K562 (cell line): Measurements from ENCODE around the gene MRPL10. TPM values are rescaled to one million over a fixed set of nuclear protein-coding genes. Genes with fewer than 3 reads are reported as not detected.

Experiments used
- ARID1B ChIP-seq: fragments of 450-650 bp; IDR thresholded peaks from 2 replicates; pipeline ENCODE4 v1.6.1; 2016; ENCODE audit warnings: antibody characterized with exemption, mild to moderate bottlenecking, inconsistent platforms
- EP300 ChIP-seq: IDR thresholded peaks from 2 replicates; pipeline ENCODE4 v1.6.1; 2012; ENCODE audit warnings: low read length, improper control_type of control experiment
- ERF ChIP-seq: fragments of 450-650 bp; formaldehyde crosslinking; IDR thresholded peaks from 2 replicates; pipeline ENCODE4 v1.4.0; 2020; ENCODE audit warnings: mild to moderate bottlenecking, mixed read lengths
- HNRNPH1 ChIP-seq: fragments of 200-400 bp; formaldehyde crosslinking; optimal IDR thresholded peaks from 2 replicates; pipeline ENCODE3; 2017; ENCODE audit warnings: low read depth, mild to moderate bottlenecking, low read length, moderate library complexity
- MEIS2 ChIP-seq: fragments of 450-650 bp; IDR thresholded peaks from 2 replicates; pipeline ENCODE4 v1.6.1; 2014; ENCODE audit warnings: mild to moderate bottlenecking; ENCODE audit not compliant: partially characterized antibody
- MTA1 ChIP-seq: fragments of 450-650 bp; IDR thresholded peaks from 2 replicates; pipeline ENCODE4 v1.6.1; 2017; ENCODE audit warnings: borderline replicate concordance
- NFIC ChIP-seq: fragments of 450-650 bp; IDR thresholded peaks from 2 replicates; pipeline ENCODE4 v1.6.1; 2017; ENCODE audit warnings: mild to moderate bottlenecking, inconsistent platforms
- SRSF3 ChIP-seq: fragments of 200-400 bp; formaldehyde crosslinking; IDR thresholded peaks from 2 replicates; pipeline ENCODE4 v1.6.1; 2016; ENCODE audit warnings: mild to moderate bottlenecking, low read length, moderate library complexity; ENCODE audit not compliant: insufficient read depth
- TBL1XR1 ChIP-seq, 2 experiments: IDR thresholded peaks; 2 replicates each; pipeline ENCODE4 v1.6.1; 2012; ENCODE audit warnings: improper control_type of control experiment in 2 of 2, low read length in 2 of 2, mild to moderate bottlenecking in 1 of 2
- TGIF2 ChIP-seq: sonication (generic); formaldehyde crosslinking; IDR thresholded peaks from 2 replicates; pipeline ENCODE4 v1.8.1; 2022; ENCODE audit warnings: mild to moderate bottlenecking, missing genetic modification reagents, moderate library complexity
- ZNF408 ChIP-seq: fragments of 250-450 bp; sonication (Bioruptor Pico); IDR thresholded peaks from 2 replicates; pipeline ENCODE4 v1.4.0; 2020; ENCODE audit warnings: low read depth, mild to moderate bottlenecking, moderate library complexity
- polyA plus RNA-seq, 8 experiments: library from polyadenylated mRNA; depleted of rRNA in 4 of 8; stranded (reverse) in 5 of 8; unstranded in 3 of 8; fragments of >200 nt; fragmentation: Nextera tagmentation in 2 of 8; fragmentation: Illumina TruSeq in 1 of 8; extraction: Ambion mirVana in 2 of 8; extraction: Trizol in 1 of 8; gene quantifications; 2 replicates each; pipeline versions ENCODE4 v1.2.1 to v1.2.3, GENCODE V29; 2011 to 2014; ENCODE audit warnings: inconsistent platforms in 1 of 8, missing spikeins in 1 of 8
- total RNA-seq, 7 experiments: library from RNA; depleted of rRNA in 6 of 7; stranded (reverse); fragments of >200 nt in 6 of 7; fragmentation: Illumina TruSeq in 2 of 7; extraction: Trizol in 2 of 7; gene quantifications; 2 replicates each; pipeline versions ENCODE4 v1.2.1 to v1.2.3, GENCODE V29; 2011 to 2021; ENCODE audit warnings: low replicate concordance in 1 of 7
- TF ChIP-seq, protein P1 (sequence below): fragments of 450-650 bp; formaldehyde crosslinking; IDR thresholded peaks from 2 replicates; pipeline ENCODE4 v1.4.0; 2020; ENCODE audit warnings: mild to moderate bottlenecking
- TF ChIP-seq, protein P2 (sequence below): fragments of 200-800 bp; sonication (Bioruptor generic); IDR thresholded peaks from 2 replicates; pipeline ENCODE4 v1.6.1; 2017; ENCODE audit warnings: missing genetic modification characterization, missing compliant biosample characterization
- TF ChIP-seq, protein P3 (sequence below): sonication (generic); formaldehyde crosslinking; IDR thresholded peaks from 2 replicates; pipeline ENCODE4 v1.5.0; 2020; ENCODE audit warnings: missing genetic modification reagents
- TF ChIP-seq, protein P4 (sequence below): fragments of 450-650 bp; formaldehyde crosslinking; IDR thresholded peaks from 2 replicates; pipeline ENCODE4 v1.4.0; 2020; ENCODE audit warnings: mild to moderate bottlenecking, moderate library complexity
- TF ChIP-seq, protein P5 (sequence below): fragments of 250-450 bp; sonication (Bioruptor Pico); IDR thresholded peaks from 2 replicates; pipeline ENCODE4 v1.9.0; 2021; ENCODE audit warnings: mild to moderate bottlenecking, inconsistent platforms
- TF ChIP-seq, protein P6 (sequence below): fragments of 450-650 bp; IDR thresholded peaks from 2 replicates; pipeline ENCODE4 v1.6.1; 2014; ENCODE audit warnings: low read depth, mild to moderate bottlenecking, moderate library complexity, borderline replicate concordance
- TF ChIP-seq, protein P7 (sequence below): sonication (generic); formaldehyde crosslinking; IDR thresholded peaks from 2 replicates; pipeline ENCODE4 v1.8.0; 2022; ENCODE audit warnings: missing genetic modification reagents, mild to moderate bottlenecking, borderline replicate concordance

Gene MRPL10
- total and polyA plus RNA-seq, 9 of the 15 experiments (the other 6 are each of a cell fraction or from before 2014, with no cell fraction given) = 27.8 to 105 (median 67.3) TPM

DNA sequence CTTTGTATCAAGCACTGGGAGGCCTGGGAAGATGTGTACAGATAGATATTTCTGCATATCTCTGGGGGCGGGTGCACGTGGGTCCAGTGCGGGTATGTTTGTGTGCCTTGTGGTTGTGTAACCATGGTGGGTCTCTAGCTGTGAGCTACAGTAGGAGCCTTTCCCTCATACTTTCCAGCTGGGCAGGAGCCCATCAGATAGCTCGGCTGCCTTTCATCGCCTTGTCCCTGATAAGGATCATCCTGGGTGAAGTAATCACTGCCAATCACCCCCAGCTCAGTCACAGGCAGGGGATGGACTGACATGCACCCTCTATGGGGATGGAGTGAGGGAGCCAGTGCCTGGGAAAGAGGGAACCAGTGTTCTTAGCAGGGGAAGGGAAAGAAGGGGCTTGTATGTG is 12.9 kb upstream of the MRPL10 start (continued):
- TF ChIP-seq, protein P1, sequence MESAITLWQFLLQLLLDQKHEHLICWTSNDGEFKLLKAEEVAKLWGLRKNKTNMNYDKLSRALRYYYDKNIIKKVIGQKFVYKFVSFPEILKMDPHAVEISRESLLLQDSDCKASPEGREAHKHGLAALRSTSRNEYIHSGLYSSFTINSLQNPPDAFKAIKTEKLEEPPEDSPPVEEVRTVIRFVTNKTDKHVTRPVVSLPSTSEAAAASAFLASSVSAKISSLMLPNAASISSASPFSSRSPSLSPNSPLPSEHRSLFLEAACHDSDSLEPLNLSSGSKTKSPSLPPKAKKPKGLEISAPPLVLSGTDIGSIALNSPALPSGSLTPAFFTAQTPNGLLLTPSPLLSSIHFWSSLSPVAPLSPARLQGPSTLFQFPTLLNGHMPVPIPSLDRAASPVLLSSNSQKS (CRISPR knock-in tag) = no peak
- TF ChIP-seq NFIC (peak; percentile 91), ERF (no peak), TGIF2 (no peak), ZNF408 (CRISPR knock-in tag) (no peak), MTA1 (0 out of 2 replicates have a peak, but pooled peaks have one; percentile 56), HNRNPH1 (no peak), SRSF3 (no peak), ARID1B (peak; percentile 67), EP300 (peak; percentile 61; the same call in 1 of the 2 replicates), TBL1XR1 (IDR thresholded peaks at IDR 0.05; ENCODE audit: low read length in 2 of 2) (0 out of 4 replicates have a peak, but pooled peaks of 1 of the 2 experiments have one; percentile 20), MEIS2 (peak; percentile 99)
- TF ChIP-seq, protein P2, sequence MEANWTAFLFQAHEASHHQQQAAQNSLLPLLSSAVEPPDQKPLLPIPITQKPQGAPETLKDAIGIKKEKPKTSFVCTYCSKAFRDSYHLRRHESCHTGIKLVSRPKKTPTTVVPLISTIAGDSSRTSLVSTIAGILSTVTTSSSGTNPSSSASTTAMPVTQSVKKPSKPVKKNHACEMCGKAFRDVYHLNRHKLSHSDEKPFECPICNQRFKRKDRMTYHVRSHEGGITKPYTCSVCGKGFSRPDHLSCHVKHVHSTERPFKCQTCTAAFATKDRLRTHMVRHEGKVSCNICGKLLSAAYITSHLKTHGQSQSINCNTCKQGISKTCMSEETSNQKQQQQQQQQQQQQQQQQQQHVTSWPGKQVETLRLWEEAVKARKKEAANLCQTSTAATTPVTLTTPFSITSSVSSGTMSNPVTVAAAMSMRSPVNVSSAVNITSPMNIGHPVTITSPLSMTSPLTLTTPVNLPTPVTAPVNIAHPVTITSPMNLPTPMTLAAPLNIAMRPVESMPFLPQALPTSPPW (CRISPR knock-in tag) = peak; percentile 48; the same call in 1 of the 2 replicates
- TF ChIP-seq, protein P3, sequence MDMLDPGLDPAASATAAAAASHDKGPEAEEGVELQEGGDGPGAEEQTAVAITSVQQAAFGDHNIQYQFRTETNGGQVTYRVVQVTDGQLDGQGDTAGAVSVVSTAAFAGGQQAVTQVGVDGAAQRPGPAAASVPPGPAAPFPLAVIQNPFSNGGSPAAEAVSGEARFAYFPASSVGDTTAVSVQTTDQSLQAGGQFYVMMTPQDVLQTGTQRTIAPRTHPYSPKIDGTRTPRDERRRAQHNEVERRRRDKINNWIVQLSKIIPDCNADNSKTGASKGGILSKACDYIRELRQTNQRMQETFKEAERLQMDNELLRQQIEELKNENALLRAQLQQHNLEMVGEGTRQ (CRISPR knock-in tag) = no peak
- TF ChIP-seq, protein P4, sequence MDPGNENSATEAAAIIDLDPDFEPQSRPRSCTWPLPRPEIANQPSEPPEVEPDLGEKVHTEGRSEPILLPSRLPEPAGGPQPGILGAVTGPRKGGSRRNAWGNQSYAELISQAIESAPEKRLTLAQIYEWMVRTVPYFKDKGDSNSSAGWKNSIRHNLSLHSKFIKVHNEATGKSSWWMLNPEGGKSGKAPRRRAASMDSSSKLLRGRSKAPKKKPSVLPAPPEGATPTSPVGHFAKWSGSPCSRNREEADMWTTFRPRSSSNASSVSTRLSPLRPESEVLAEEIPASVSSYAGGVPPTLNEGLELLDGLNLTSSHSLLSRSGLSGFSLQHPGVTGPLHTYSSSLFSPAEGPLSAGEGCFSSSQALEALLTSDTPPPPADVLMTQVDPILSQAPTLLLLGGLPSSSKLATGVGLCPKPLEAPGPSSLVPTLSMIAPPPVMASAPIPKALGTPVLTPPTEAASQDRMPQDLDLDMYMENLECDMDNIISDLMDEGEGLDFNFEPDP (CRISPR knock-in tag) = no peak
- TF ChIP-seq, protein P5, sequence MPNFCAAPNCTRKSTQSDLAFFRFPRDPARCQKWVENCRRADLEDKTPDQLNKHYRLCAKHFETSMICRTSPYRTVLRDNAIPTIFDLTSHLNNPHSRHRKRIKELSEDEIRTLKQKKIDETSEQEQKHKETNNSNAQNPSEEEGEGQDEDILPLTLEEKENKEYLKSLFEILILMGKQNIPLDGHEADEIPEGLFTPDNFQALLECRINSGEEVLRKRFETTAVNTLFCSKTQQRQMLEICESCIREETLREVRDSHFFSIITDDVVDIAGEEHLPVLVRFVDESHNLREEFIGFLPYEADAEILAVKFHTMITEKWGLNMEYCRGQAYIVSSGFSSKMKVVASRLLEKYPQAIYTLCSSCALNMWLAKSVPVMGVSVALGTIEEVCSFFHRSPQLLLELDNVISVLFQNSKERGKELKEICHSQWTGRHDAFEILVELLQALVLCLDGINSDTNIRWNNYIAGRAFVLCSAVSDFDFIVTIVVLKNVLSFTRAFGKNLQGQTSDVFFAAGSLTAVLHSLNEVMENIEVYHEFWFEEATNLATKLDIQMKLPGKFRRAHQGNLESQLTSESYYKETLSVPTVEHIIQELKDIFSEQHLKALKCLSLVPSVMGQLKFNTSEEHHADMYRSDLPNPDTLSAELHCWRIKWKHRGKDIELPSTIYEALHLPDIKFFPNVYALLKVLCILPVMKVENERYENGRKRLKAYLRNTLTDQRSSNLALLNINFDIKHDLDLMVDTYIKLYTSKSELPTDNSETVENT (CRISPR knock-in tag) = no peak
- TF ChIP-seq, protein P6, sequence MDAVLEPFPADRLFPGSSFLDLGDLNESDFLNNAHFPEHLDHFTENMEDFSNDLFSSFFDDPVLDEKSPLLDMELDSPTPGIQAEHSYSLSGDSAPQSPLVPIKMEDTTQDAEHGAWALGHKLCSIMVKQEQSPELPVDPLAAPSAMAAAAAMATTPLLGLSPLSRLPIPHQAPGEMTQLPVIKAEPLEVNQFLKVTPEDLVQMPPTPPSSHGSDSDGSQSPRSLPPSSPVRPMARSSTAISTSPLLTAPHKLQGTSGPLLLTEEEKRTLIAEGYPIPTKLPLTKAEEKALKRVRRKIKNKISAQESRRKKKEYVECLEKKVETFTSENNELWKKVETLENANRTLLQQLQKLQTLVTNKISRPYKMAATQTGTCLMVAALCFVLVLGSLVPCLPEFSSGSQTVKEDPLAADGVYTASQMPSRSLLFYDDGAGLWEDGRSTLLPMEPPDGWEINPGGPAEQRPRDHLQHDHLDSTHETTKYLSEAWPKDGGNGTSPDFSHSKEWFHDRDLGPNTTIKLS = no peak
- TF ChIP-seq, protein P7, sequence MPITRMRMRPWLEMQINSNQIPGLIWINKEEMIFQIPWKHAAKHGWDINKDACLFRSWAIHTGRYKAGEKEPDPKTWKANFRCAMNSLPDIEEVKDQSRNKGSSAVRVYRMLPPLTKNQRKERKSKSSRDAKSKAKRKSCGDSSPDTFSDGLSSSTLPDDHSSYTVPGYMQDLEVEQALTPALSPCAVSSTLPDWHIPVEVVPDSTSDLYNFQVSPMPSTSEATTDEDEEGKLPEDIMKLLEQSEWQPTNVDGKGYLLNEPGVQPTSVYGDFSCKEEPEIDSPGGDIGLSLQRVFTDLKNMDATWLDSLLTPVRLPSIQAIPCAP (CRISPR knock-in tag) = no peak
